Endothelial cell of umbilical vein (primary cell): ENCODE measurements around the gene PRDM8. TPM values are rescaled to one million over a fixed set of nuclear protein-coding genes. Genes with fewer than 3 reads are reported as not detected.

Experiments
- BruUV-seq: library from RNA; stranded (reverse); fragments of 400-500 nt; replicated peaks from 2 replicates; lab custom pipeline; 2021; lab: Mats Ljungman, UMichigan
- CTCF ChIA-PET: fragments of 300-600, 350-600 bp; sonication (Branson Sonifier 250); formaldehyde crosslinking; loops from one replicate; lab custom pipeline; 2021; ENCODE audit warnings: antibody characterized with exemption, inconsistent platforms; lab: Charles Lee
- POLR2A ChIA-PET: fragments of 300-600, 350-600 bp; sonication (Branson Sonifier 250); formaldehyde crosslinking; loops from one replicate; lab custom pipeline; 2021; ENCODE audit warnings: antibody characterized with exemption, inconsistent platforms; lab: Charles Lee
- DNase-seq: peaks from one replicate; pipeline ENCODE4 v3.0.0-alpha.2; 2011; ENCODE audit warnings: low read depth, low spot score
- FAIRE-seq: peaks from 2 replicates; lab custom pipeline; 2011; peaks lifted over from hg19 to GRCh38; lab: Jason Lieb, UNC
- H2AFZ ChIP-seq: 2 replicates; pipeline ENCODE4 v1.6.0; 2012; ENCODE audit warnings: low read depth, low read length, control low read depth, inconsistent platforms
- H3K27ac ChIP-seq: 2 replicates; pipeline ENCODE4 v1.5.1; 2011; ENCODE audit warnings: low read depth, mild to moderate bottlenecking, control low read depth, low read length, moderate library complexity; ENCODE audit not compliant: insufficient read depth
- H3K27me3 ChIP-seq, 2 experiments: 2 replicates each; pipeline versions ENCODE4 v1.6.0 to v1.6.1; 2011; ENCODE audit warnings: low read length in 2 of 2, mixed read lengths in 1 of 2; ENCODE audit not compliant: control insufficient read depth in 2 of 2, insufficient read depth in 2 of 2
- H3K36me3 ChIP-seq, 2 experiments: 2 replicates in 1 of 2; 3 replicates in 1 of 2; pipeline ENCODE4 v1.5.1; 2011; ENCODE audit warnings: low read length in 2 of 2, mild to moderate bottlenecking in 1 of 2, moderate library complexity in 1 of 2; ENCODE audit not compliant: control insufficient read depth in 2 of 2, insufficient read depth in 2 of 2; ENCODE audit errors: extremely low read depth in 1 of 2
- H3K4me1 ChIP-seq: 3 replicates; pipeline ENCODE4 v1.5.1; 2011; ENCODE audit warnings: mild to moderate bottlenecking, low read length; ENCODE audit not compliant: control insufficient read depth, insufficient read depth; ENCODE audit errors: extremely low read depth
- H3K4me2 ChIP-seq: 2 replicates; pipeline ENCODE4 v1.6.1; 2011; ENCODE audit warnings: low read length, control low read depth, mixed read lengths; ENCODE audit not compliant: insufficient read depth
- H3K4me3 ChIP-seq, 3 experiments: fragments of 200-600 bp in 1 of 3; sonication (generic), shearing (Covaris generic) in 1 of 3; replicated peaks in 1 of 3; 2 replicates each; pipeline ENCODE4 v1.5.1; 2011 to 2016; ENCODE audit warnings: control low read depth in 3 of 3, low read length in 3 of 3, mild to moderate bottlenecking in 2 of 3, inconsistent platforms in 1 of 3, low read depth in 1 of 3, moderate library complexity in 1 of 3; ENCODE audit not compliant: insufficient read depth in 1 of 3
- H3K79me2 ChIP-seq: 2 replicates; pipeline ENCODE4 v1.6.0; 2012; ENCODE audit warnings: low read length, inconsistent platforms; ENCODE audit not compliant: control insufficient read depth, insufficient read depth
- H3K9ac ChIP-seq: replicated peaks from 2 replicates; pipeline ENCODE3; 2011; ENCODE audit warnings: low read length, control low read depth; ENCODE audit not compliant: insufficient read depth; ENCODE audit errors: extremely low read depth
- H3K9me1 ChIP-seq: replicated peaks from 3 replicates; pipeline ENCODE4 v1.6.0; 2011; ENCODE audit warnings: mild to moderate bottlenecking, low read length; ENCODE audit not compliant: control insufficient read depth, insufficient read depth; ENCODE audit errors: extremely low read depth
- H3K9me3 ChIP-seq: replicated peaks from 2 replicates; pipeline ENCODE4 v1.5.1; 2012; ENCODE audit warnings: low read length, inconsistent platforms; ENCODE audit not compliant: control insufficient read depth, insufficient read depth
- H4K20me1 ChIP-seq: replicated peaks from 2 replicates; pipeline ENCODE3; 2011; ENCODE audit warnings: mild to moderate bottlenecking, low read length; ENCODE audit not compliant: control insufficient read depth, insufficient read depth; ENCODE audit errors: extremely low read depth
- EZH2 ChIP-seq: IDR thresholded peaks from 2 replicates; pipeline ENCODE4 v1.6.1; 2012; ENCODE audit warnings: borderline replicate concordance, low read depth, mild to moderate bottlenecking, moderate library complexity, low read length, inconsistent platforms; ENCODE audit not compliant: severe bottlenecking
- FOS ChIP-seq: IDR thresholded peaks from 2 replicates; pipeline ENCODE4 v1.6.1; 2011; ENCODE audit warnings: mild to moderate bottlenecking, low read length, moderate library complexity, borderline replicate concordance; ENCODE audit not compliant: insufficient read depth
- GATA2 ChIP-seq: IDR thresholded peaks from 2 replicates; pipeline ENCODE4 v1.7.0; 2011; ENCODE audit warnings: low read depth, mild to moderate bottlenecking, moderate library complexity, mixed read lengths, low read length; ENCODE audit not compliant: insufficient read length, insufficient read depth
- MAX ChIP-seq: IDR thresholded peaks from 2 replicates; pipeline ENCODE4 v1.6.1; 2011; ENCODE audit not compliant: insufficient read depth, insufficient read length
- POLR2A ChIP-seq: IDR thresholded peaks from 2 replicates; pipeline ENCODE4 v1.6.1; 2012; ENCODE audit warnings: low read depth, mild to moderate bottlenecking, control low read depth, low read length
- dilution Hi-C: fragments of 300-500 bp; cut with MboI; formaldehyde crosslinking; loops from one replicate; pipeline ENCODE4 v1.15.0; 2019; ENCODE audit warnings: low sequenced_read_pairs; ENCODE audit not compliant: extremely low pct_ligation_motif_present
- intact Hi-C: fragments of 100-400 bp; cut with micrococcal nuclease; formaldehyde crosslinking; loops from one replicate; pipeline ENCODE4 v1.10.0; 2022
- polyA plus RNA-seq, 4 experiments: library from polyadenylated mRNA; depleted of rRNA in 3 of 4; stranded (reverse) in 3 of 4; unstranded in 1 of 4; fragments of >200 nt; gene quantifications; 2 replicates each; pipeline versions ENCODE4 v1.2.1 to v1.2.3, GENCODE V29; 2011 to 2012; ENCODE audit warnings: missing spikeins in 1 of 4
- total RNA-seq: library from RNA; stranded (reverse); gene quantifications from 2 replicates; pipeline ENCODE4 v1.2.3, GENCODE V29; 2021

Gene PRDM8
- total and polyA plus RNA-seq, 2 donors (not counting 3 experiments of a cell fraction or from before 2014, with no cell fraction given): 0.28 to 0.82 TPM

- ChIA-PET POLR2A (no interaction called here), CTCF (interaction anchor here (0.9 to 4.0 kb wide), 5 partner anchors 11 to 1218 kb away, joined by 3 to 24 read pairs (median 3); no protein-coding TSS in a partner anchor)
- no TSS peak for BruUV-seq
- Histone ChIP-seq H3K36me3 (no peaks in the 10 kb centered on the region), H2AFZ (no peak overlapping the region), H3K9ac (no peak overlapping the region), H3K27me3 (no peaks in the 10 kb centered on the region), H3K79me2 (no peaks in the 10 kb centered on the region), H3K9me1 (peaks cover 2% of the 10 kb centered on the region), H3K4me1 (peaks cover 13% of the 10 kb centered on the region), H3K27ac (no peak overlapping the region), H4K20me1 (no peaks in the 10 kb centered on the region), H3K4me2 (no peak overlapping the region), H3K9me3 (no peaks in the 10 kb centered on the region), H3K4me3 (no peak overlapping the region)
- dilution Hi-C loops (no loop called here), intact Hi-C loops (no loop called here)
- FAIRE-seq (no peak), DNase-seq (no peak)
- no peak for TF ChIP-seq MAX
Measured at GRCh38 chr4:80171656-80172055, 25.6 kb upstream of the PRDM8 start.

GRCh38 chr4:80172203-80172602 is 25.1 kb upstream of the PRDM8 start:
- no peak overlapping the region for H3K9ac ChIP-seq
- no peaks in the 10 kb centered on the region for H3K27me3 ChIP-seq
- no peaks in the 10 kb centered on the region for H3K79me2 ChIP-seq
- DNase-seq (no peak), FAIRE-seq (no peak)
- H3K4me1 ChIP-seq: peaks cover 13% of the 10 kb centered on the region
- no peak overlapping the region for H3K27ac ChIP-seq
- TF ChIP-seq POLR2A (no peak), GATA2 (no peak), MAX (no peak), FOS (no peak), EZH2 (no peak)
- H3K9me1 ChIP-seq: peaks cover 2% of the 10 kb centered on the region
- H3K36me3 ChIP-seq: no peaks in the 10 kb centered on the region
- no peaks in the 10 kb centered on the region for H4K20me1 ChIP-seq
- no peak overlapping the region for H3K4me3 ChIP-seq
- H2AFZ ChIP-seq: no peak overlapping the region
- no TSS peak for BruUV-seq
- H3K9me3 ChIP-seq: no peaks in the 10 kb centered on the region
- ChIA-PET POLR2A (no interaction called here), CTCF (interaction anchor here (1.0 to 4.0 kb wide), 5 partner anchors 11 to 1219 kb away, joined by 3 to 24 read pairs (median 3); no protein-coding TSS in a partner anchor)
- dilution Hi-C loops (no loop called here), intact Hi-C loops (no loop called here)
- H3K4me2 ChIP-seq: no peak overlapping the region
